GM23338 (cell line): ENCODE data around the gene GPD2. TPM values are rescaled to one million over a fixed set of nuclear protein-coding genes. Genes with fewer than 3 reads are reported as not detected.

Source experiments
- ATAC-seq: fragments of 200-7000 bp; cut with Tn5 transposase; 3 replicates; pipeline ENCODE4 v1.9.1; 2020
- DNase-seq: peaks from one replicate; pipeline ENCODE4 v3.0.0-alpha.2; 2015; ENCODE audit warnings: low spot score
- H2AFZ ChIP-seq: fragments of 200-600 bp; sonication (generic); 2 replicates; pipeline ENCODE4 v1.8.0; 2016; ENCODE audit warnings: antibody characterized with exemption, mild to moderate bottlenecking, moderate library complexity
- H3F3A ChIP-seq: fragments of 200-600 bp; sonication (generic); replicated peaks from 2 replicates; pipeline ENCODE4 v1.8.0; 2017; ENCODE audit warnings: antibody characterized with exemption, mixed run types, low read depth
- H3K27ac ChIP-seq: fragments of 200-600 bp; sonication (generic); 2 replicates; pipeline ENCODE4 v1.6.1; 2016; ENCODE audit warnings: low read depth
- H3K27me3 ChIP-seq: fragments of 200-600 bp; sonication (generic); 2 replicates; pipeline ENCODE4 v1.8.0; 2016; ENCODE audit warnings: mild to moderate bottlenecking, mixed run types, moderate library complexity; ENCODE audit not compliant: insufficient read depth
- H3K36me3 ChIP-seq: fragments of 200-600 bp; sonication (generic); 2 replicates; pipeline ENCODE4 v1.8.0; 2016; ENCODE audit warnings: mild to moderate bottlenecking; ENCODE audit not compliant: insufficient read depth
- H3K4me1 ChIP-seq: fragments of 200-600 bp; sonication (generic); 2 replicates; pipeline ENCODE4 v1.8.0; 2016; ENCODE audit warnings: mild to moderate bottlenecking, moderate library complexity; ENCODE audit not compliant: insufficient read depth
- H3K4me2 ChIP-seq: fragments of 200-600 bp; sonication (generic); 2 replicates; pipeline ENCODE4 v1.7.1; 2017; ENCODE audit warnings: mixed run types
- H3K4me3 ChIP-seq: fragments of 200-600 bp; sonication (generic); 2 replicates; pipeline ENCODE4 v1.6.1; 2016; ENCODE audit warnings: mixed run types
- H3K79me2 ChIP-seq: fragments of 200-600 bp; sonication (generic); replicated peaks from 2 replicates; pipeline ENCODE4 v1.8.0; 2017; ENCODE audit warnings: mild to moderate bottlenecking; ENCODE audit not compliant: insufficient read depth
- H3K9me2 ChIP-seq: fragments of 200-600 bp; sonication (generic); 2 replicates; pipeline ENCODE4 v1.8.0; 2017; ENCODE audit not compliant: insufficient read depth
- H4K20me1 ChIP-seq: fragments of 200-600 bp; sonication (generic); replicated peaks from 2 replicates; pipeline ENCODE4 v1.8.0; 2017; ENCODE audit warnings: mild to moderate bottlenecking; ENCODE audit not compliant: insufficient read depth
- H3K27ac Mint-ChIP-seq: 2 replicates; pipeline ENCODE4 v1.8.0; 2020; ENCODE audit warnings: inconsistent platforms, mild to moderate bottlenecking, moderate library complexity, mixed read lengths
- H3K27me3 Mint-ChIP-seq: 3 replicates; pipeline ENCODE4 v1.8.0; 2022; ENCODE audit warnings: low read depth, mild to moderate bottlenecking, moderate library complexity, mixed read lengths, inconsistent platforms; ENCODE audit not compliant: insufficient read depth, poor library complexity
- H3K36me3 Mint-ChIP-seq: 3 replicates; pipeline ENCODE4 v1.8.0; 2021; ENCODE audit warnings: low read depth, mild to moderate bottlenecking, inconsistent platforms, moderate library complexity, mixed read lengths
- H3K4me1 Mint-ChIP-seq: 3 replicates; pipeline ENCODE4 v1.8.0; 2020; ENCODE audit warnings: mild to moderate bottlenecking, inconsistent platforms, mixed read lengths
- H3K4me3 Mint-ChIP-seq: 3 replicates; pipeline ENCODE4 v1.8.0; 2021; ENCODE audit warnings: moderate library complexity, mild to moderate bottlenecking, inconsistent platforms, mixed read lengths
- H3K9me3 Mint-ChIP-seq: 3 replicates; pipeline ENCODE4 v1.8.0; 2020; ENCODE audit warnings: moderate library complexity, mild to moderate bottlenecking, inconsistent platforms, mixed read lengths
- CREB1 ChIP-seq: fragments of 250-450 bp; sonication (Bioruptor Pico); IDR thresholded peaks from 2 replicates; pipeline ENCODE4 v1.5.0; 2020; ENCODE audit warnings: low read depth, mild to moderate bottlenecking, moderate library complexity
- JUNB ChIP-seq: IDR thresholded peaks from one replicate; pipeline ENCODE4 v1.6.1; 2016; ENCODE audit warnings: antibody characterized with exemption; ENCODE audit not compliant: unreplicated experiment
- NANOG ChIP-seq: IDR thresholded peaks from 2 replicates; pipeline ENCODE4 v1.6.1; 2016; ENCODE audit warnings: antibody characterized with exemption, borderline replicate concordance
- POLR2AphosphoS5 ChIP-seq: IDR thresholded peaks from 2 replicates; pipeline ENCODE4 v1.6.1; 2016; ENCODE audit warnings: antibody characterized with exemption, low read depth
- ZNF114 ChIP-seq: fragments of 250-450 bp; sonication (Bioruptor Pico); IDR thresholded peaks from 2 replicates; pipeline ENCODE4 v1.5.0; 2020; ENCODE audit warnings: mild to moderate bottlenecking, moderate library complexity
- ZNF331 ChIP-seq: fragments of 250-450 bp; sonication (Bioruptor Pico); IDR thresholded peaks from 2 replicates; pipeline ENCODE4 v1.5.0; 2020; ENCODE audit warnings: low read depth, mild to moderate bottlenecking, moderate library complexity
- polyA plus RNA-seq: library from polyadenylated mRNA; unstranded; fragments of >200 nt; fragmentation: Nextera tagmentation; extraction: Ambion mirVana; gene quantifications from 2 replicates; pipeline ENCODE4 v1.2.1, GENCODE V29; 2016
- total RNA-seq: library from RNA; depleted of rRNA; stranded (reverse); fragments of >200 nt; shearing (Covaris generic); gene quantifications from 2 replicates; pipeline ENCODE4 v1.2.3, GENCODE V29; 2014
- TF ChIP-seq, protein P1 (sequence below), 2 experiments: fragments of 200-600 bp in 1 of 2; sonication (generic) in 1 of 2; conservative IDR thresholded peaks; 2 replicates each; pipeline versions ENCODE4 v1.5.1 to v1.6.1; 2016 to 2017; ENCODE audit warnings: antibody characterized with exemption in 2 of 2, low read depth in 2 of 2, mild to moderate bottlenecking in 2 of 2, moderate library complexity in 1 of 2
- TF ChIP-seq, protein P2 (sequence below): fragments of 250-450 bp; sonication (Bioruptor Pico); IDR thresholded peaks from 2 replicates; pipeline ENCODE4 v1.5.0; 2020; ENCODE audit warnings: mild to moderate bottlenecking, moderate library complexity
- TF ChIP-seq, protein P3 (sequence below): IDR thresholded peaks from 2 replicates; pipeline ENCODE4 v1.6.1; 2016; ENCODE audit warnings: antibody characterized with exemption

GPD2 gene
- total and polyA plus RNA-seq, 2 experiments from 2014 or later, result 9.4 to 67.4 TPM

DNA sequence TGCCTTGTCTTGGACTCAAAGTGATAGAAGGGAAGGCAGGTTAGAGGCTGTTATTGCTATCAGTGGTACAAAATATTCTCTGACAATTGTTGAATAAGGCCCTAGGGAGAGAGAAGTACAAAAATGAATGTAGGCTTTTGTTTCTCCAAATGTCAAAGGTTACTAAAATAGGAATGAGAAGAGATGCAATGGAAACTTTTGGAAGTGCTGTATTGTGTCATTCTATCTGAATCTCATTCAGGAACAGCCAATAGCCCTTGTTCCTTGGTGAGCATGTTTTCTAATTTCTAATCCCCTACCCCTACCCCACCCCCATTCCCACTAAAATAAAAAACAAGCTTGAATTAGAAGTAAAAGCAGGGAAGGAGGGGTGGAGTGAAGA is 166.4 kb downstream of the GPD2 start:
- peaks cover 3% of the 10 kb centered on the region for H3K27me3 Mint-ChIP-seq
- Histone ChIP-seq H4K20me1 (no peaks in the 10 kb centered on the region), H3K4me1 (no peaks in the 10 kb centered on the region; the same call in none of the 2 replicates), H3K79me2 (no peaks in the 10 kb centered on the region), H3K4me2 (no peak overlapping the region), H3K27ac (no peak overlapping the region), H3K9me2 (no peaks in the 10 kb centered on the region), H3K36me3 (no peaks in the 10 kb centered on the region), H3K4me3 (no peak overlapping the region), H3F3A (no peaks in the 10 kb centered on the region), H2AFZ (no peak overlapping the region), H3K27me3 (no peaks in the 10 kb centered on the region)
- TF ChIP-seq, protein P1, sequence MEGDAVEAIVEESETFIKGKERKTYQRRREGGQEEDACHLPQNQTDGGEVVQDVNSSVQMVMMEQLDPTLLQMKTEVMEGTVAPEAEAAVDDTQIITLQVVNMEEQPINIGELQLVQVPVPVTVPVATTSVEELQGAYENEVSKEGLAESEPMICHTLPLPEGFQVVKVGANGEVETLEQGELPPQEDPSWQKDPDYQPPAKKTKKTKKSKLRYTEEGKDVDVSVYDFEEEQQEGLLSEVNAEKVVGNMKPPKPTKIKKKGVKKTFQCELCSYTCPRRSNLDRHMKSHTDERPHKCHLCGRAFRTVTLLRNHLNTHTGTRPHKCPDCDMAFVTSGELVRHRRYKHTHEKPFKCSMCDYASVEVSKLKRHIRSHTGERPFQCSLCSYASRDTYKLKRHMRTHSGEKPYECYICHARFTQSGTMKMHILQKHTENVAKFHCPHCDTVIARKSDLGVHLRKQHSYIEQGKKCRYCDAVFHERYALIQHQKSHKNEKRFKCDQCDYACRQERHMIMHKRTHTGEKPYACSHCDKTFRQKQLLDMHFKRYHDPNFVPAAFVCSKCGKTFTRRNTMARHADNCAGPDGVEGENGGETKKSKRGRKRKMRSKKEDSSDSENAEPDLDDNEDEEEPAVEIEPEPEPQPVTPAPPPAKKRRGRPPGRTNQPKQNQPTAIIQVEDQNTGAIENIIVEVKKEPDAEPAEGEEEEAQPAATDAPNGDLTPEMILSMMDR (conservative IDR thresholded peaks at IDR 0.05; ENCODE audit: low read depth in 2 of 2), result no peak
- TF ChIP-seq, protein P2, sequence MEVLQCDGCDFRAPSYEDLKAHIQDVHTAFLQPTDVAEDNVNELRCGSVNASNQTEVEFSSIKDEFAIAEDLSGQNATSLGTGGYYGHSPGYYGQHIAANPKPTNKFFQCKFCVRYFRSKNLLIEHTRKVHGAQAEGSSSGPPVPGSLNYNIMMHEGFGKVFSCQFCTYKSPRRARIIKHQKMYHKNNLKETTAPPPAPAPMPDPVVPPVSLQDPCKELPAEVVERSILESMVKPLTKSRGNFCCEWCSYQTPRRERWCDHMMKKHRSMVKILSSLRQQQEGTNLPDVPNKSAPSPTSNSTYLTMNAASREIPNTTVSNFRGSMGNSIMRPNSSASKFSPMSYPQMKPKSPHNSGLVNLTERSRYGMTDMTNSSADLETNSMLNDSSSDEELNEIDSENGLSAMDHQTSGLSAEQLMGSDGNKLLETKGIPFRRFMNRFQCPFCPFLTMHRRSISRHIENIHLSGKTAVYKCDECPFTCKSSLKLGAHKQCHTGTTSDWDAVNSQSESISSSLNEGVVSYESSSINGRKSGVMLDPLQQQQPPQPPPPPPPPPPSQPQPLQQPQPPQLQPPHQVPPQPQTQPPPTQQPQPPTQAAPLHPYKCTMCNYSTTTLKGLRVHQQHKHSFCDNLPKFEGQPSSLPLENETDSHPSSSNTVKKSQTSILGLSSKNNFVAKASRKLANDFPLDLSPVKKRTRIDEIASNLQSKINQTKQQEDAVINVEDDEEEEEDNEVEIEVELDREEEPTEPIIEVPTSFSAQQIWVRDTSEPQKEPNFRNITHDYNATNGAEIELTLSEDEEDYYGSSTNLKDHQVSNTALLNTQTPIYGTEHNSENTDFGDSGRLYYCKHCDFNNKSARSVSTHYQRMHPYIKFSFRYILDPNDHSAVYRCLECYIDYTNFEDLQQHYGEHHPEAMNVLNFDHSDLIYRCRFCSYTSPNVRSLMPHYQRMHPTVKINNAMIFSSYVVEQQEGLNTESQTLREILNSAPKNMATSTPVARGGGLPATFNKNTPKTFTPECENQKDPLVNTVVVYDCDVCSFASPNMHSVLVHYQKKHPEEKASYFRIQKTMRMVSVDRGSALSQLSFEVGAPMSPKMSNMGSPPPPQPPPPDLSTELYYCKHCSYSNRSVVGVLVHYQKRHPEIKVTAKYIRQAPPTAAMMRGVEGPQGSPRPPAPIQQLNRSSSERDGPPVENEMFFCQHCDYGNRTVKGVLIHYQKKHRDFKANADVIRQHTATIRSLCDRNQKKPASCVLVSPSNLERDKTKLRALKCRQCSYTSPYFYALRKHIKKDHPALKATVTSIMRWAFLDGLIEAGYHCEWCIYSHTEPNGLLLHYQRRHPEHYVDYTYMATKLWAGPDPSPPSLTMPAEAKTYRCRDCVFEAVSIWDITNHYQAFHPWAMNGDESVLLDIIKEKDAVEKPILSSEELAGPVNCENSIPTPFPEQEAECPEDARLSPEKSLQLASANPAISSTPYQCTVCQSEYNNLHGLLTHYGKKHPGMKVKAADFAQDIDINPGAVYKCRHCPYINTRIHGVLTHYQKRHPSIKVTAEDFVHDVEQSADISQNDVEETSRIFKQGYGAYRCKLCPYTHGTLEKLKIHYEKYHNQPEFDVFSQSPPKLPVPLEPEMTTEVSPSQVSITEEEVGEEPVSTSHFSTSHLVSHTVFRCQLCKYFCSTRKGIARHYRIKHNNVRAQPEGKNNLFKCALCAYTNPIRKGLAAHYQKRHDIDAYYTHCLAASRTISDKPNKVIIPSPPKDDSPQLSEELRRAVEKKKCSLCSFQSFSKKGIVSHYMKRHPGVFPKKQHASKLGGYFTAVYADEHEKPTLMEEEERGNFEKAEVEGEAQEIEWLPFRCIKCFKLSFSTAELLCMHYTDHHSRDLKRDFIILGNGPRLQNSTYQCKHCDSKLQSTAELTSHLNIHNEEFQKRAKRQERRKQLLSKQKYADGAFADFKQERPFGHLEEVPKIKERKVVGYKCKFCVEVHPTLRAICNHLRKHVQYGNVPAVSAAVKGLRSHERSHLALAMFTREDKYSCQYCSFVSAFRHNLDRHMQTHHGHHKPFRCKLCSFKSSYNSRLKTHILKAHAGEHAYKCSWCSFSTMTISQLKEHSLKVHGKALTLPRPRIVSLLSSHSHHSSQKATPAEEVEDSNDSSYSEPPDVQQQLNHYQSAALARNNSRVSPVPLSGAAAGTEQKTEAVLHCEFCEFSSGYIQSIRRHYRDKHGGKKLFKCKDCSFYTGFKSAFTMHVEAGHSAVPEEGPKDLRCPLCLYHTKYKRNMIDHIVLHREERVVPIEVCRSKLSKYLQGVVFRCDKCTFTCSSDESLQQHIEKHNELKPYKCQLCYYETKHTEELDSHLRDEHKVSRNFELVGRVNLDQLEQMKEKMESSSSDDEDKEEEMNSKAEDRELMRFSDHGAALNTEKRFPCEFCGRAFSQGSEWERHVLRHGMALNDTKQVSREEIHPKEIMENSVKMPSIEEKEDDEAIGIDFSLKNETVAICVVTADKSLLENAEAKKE, result no peak
- TF ChIP-seq JUNB, result no peak
- TF ChIP-seq ZNF114, result no peak
- TF ChIP-seq ZNF331 (CRISPR knock-in tag), result no peak
- no peak for TF ChIP-seq CREB1 (CRISPR knock-in tag)
- TF ChIP-seq, protein P3, sequence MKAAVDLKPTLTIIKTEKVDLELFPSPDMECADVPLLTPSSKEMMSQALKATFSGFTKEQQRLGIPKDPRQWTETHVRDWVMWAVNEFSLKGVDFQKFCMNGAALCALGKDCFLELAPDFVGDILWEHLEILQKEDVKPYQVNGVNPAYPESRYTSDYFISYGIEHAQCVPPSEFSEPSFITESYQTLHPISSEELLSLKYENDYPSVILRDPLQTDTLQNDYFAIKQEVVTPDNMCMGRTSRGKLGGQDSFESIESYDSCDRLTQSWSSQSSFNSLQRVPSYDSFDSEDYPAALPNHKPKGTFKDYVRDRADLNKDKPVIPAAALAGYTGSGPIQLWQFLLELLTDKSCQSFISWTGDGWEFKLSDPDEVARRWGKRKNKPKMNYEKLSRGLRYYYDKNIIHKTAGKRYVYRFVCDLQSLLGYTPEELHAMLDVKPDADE, result no peak
- no peak for TF ChIP-seq POLR2AphosphoS5
- no peak for TF ChIP-seq NANOG
- no peaks in the 10 kb centered on the region for H3K9me3 Mint-ChIP-seq
- no peaks in the 10 kb centered on the region for H3K36me3 Mint-ChIP-seq
- no peak overlapping the region for H3K27ac Mint-ChIP-seq
- DNase-seq (no peak), ATAC-seq (no peak)
- peaks cover 15% of the 10 kb centered on the region for H3K4me1 Mint-ChIP-seq
- no peak overlapping the region for H3K4me3 Mint-ChIP-seq
